Measurements from ENCODE around the gene PRSS2.

DNA sequence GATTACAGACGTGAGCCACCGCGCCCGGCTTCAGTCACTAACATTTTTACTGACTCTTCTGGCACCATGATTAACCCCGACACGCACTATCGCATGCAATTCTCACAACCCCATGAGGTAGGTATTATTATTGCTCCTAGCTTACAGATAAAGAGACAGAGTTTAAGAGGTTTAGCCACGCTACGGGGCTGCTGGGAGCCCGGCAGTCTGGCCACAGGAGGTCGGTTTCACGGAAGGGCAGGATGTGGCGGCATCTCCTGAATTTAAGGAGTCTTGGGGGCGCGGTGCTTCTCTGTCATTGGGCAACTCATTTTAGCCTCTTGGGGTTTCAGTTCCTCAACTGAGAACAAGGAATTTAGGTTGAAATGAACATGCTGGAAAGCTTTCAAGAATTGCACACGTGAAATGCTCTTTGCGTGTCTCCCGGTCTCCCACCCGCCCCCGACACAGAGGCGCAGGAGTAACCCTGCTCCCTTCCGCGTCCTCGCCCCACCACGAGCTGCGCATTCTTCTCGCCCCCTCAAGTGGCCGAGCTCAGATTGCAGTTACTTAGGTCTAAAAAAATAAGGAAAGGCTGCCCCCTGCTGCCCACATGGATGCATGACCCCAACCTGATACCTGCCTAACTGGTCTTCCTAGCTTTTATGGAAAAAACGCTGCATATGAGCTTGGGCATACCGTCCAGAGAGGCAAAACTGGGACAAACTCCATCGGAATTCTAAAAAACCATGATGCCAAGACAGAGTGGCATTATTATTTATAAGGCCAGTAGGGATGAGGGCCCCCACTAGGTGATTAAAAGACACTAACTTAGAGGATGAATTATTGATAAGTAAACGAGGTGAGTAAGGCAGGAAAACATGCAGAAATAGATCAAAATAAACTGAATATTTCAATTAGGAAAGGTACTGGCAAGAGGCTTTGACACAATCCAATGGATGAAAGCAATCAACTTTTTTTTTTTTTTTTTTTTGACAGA is 12.4 kb downstream of the PRSS2 start:
- TF ChIP-seq, protein P1, sequence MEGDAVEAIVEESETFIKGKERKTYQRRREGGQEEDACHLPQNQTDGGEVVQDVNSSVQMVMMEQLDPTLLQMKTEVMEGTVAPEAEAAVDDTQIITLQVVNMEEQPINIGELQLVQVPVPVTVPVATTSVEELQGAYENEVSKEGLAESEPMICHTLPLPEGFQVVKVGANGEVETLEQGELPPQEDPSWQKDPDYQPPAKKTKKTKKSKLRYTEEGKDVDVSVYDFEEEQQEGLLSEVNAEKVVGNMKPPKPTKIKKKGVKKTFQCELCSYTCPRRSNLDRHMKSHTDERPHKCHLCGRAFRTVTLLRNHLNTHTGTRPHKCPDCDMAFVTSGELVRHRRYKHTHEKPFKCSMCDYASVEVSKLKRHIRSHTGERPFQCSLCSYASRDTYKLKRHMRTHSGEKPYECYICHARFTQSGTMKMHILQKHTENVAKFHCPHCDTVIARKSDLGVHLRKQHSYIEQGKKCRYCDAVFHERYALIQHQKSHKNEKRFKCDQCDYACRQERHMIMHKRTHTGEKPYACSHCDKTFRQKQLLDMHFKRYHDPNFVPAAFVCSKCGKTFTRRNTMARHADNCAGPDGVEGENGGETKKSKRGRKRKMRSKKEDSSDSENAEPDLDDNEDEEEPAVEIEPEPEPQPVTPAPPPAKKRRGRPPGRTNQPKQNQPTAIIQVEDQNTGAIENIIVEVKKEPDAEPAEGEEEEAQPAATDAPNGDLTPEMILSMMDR (IDR thresholded peaks at IDR 0.05) = peak; percentile 91
- no peak for TF ChIP-seq EZH2 (IDR thresholded peaks at IDR 0.05; ENCODE audit: borderline replicate concordance, insufficient read depth, low read depth, low read length, poor library complexity, severe bottlenecking)
